NT2/D1 (cell line): Measurements from ENCODE around the gene PDLIM5.

Experiments used
- DNase-seq: peaks from one replicate; pipeline ENCODE4 v3.0.0-alpha.2; 2011; ENCODE audit warnings: low read depth, low spot score
- H3K27me3 ChIP-seq: 2 replicates; pipeline ENCODE4 v1.6.0; 2011; ENCODE audit warnings: mild to moderate bottlenecking; ENCODE audit not compliant: insufficient read length, insufficient read depth
- H3K36me3 ChIP-seq: 2 replicates; pipeline ENCODE4 v1.6.1; 2011; ENCODE audit warnings: mild to moderate bottlenecking, low read length, mixed read lengths; ENCODE audit not compliant: insufficient read depth, insufficient read length
- H3K4me1 ChIP-seq: 2 replicates; pipeline ENCODE4 v1.5.1; 2011; ENCODE audit not compliant: insufficient read depth, insufficient read length
- H3K4me3 ChIP-seq: 2 replicates; pipeline ENCODE4 v1.5.1; 2011; ENCODE audit warnings: low read depth; ENCODE audit not compliant: insufficient read length
- H3K9ac ChIP-seq: 2 replicates; pipeline ENCODE4 v1.6.0; 2011; ENCODE audit warnings: low read depth; ENCODE audit not compliant: insufficient read length
- H3K9me3 ChIP-seq: 2 replicates; pipeline ENCODE4 v1.5.1; 2011; ENCODE audit warnings: mild to moderate bottlenecking, low read length; ENCODE audit not compliant: insufficient read depth
- SUZ12 ChIP-seq: IDR thresholded peaks from 2 replicates; pipeline ENCODE4 v1.6.1; 2011; ENCODE audit not compliant: insufficient read length, insufficient read depth; ENCODE audit errors: extremely low read depth
- YY1 ChIP-seq: IDR thresholded peaks from 2 replicates; pipeline ENCODE4 v1.6.1; 2011; ENCODE audit not compliant: insufficient read length, insufficient read depth
- ZNF274 ChIP-seq: IDR thresholded peaks from 2 replicates; pipeline ENCODE4 v1.6.1; 2011; ENCODE audit warnings: mild to moderate bottlenecking, low read depth, low read length

The PDLIM5 gene

GRCh38 chr4:94483895-94484294, 32.2 kb downstream of the PDLIM5 start:
- Histone ChIP-seq H3K4me1 (no peaks in the 10 kb centered on the region), H3K4me3 (no peak overlapping the region), H3K9me3 (no peaks in the 10 kb centered on the region), H3K36me3 (no peaks in the 10 kb centered on the region), H3K9ac (no peak overlapping the region), H3K27me3 (no peaks in the 10 kb centered on the region)
- DNase-seq: no peak
- TF ChIP-seq ZNF274 (no peak), SUZ12 (no peak), YY1 (no peak)

GRCh38 chr4:94484818-94485217, 33.1 kb downstream of the PDLIM5 start:
- Histone ChIP-seq H3K36me3 (no peaks in the 10 kb centered on the region), H3K9ac (no peak overlapping the region), H3K9me3 (no peaks in the 10 kb centered on the region), H3K4me3 (no peak overlapping the region), H3K4me1 (no peaks in the 10 kb centered on the region), H3K27me3 (no peaks in the 10 kb centered on the region)
- DNase-seq: no peak
- TF ChIP-seq SUZ12: no peak
- no peak for TF ChIP-seq YY1
- TF ChIP-seq ZNF274: no peak

DNA sequence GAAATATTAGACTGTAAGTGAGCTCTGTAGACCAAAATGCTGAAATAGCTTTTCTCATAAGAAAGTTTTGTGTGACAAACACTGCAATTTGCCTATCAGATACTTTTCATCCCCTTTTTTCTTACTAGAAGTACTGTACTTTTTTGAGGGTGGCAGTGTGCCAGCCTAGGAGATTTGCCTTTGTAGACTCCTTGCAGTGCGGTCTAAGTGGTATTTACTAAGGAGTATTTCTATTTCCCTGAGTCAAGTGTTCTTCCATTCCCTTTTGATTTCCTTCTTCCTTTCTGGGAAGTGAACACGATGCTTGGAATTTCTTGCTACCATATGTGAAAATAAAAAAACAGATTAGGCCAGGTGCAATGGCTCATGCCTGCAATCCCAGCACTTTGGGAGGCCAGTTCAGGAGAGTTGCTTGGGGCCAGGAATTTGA, 34.6 kb downstream of the PDLIM5 start:
- Histone ChIP-seq H3K36me3 (no peaks in the 10 kb centered on the region), H3K4me1 (no peaks in the 10 kb centered on the region), H3K9ac (no peak overlapping the region), H3K9me3 (no peaks in the 10 kb centered on the region), H3K27me3 (no peaks in the 10 kb centered on the region), H3K4me3 (no peak overlapping the region)
- no peak for DNase-seq
- TF ChIP-seq YY1 (no peak), SUZ12 (no peak), ZNF274 (no peak)

DNA sequence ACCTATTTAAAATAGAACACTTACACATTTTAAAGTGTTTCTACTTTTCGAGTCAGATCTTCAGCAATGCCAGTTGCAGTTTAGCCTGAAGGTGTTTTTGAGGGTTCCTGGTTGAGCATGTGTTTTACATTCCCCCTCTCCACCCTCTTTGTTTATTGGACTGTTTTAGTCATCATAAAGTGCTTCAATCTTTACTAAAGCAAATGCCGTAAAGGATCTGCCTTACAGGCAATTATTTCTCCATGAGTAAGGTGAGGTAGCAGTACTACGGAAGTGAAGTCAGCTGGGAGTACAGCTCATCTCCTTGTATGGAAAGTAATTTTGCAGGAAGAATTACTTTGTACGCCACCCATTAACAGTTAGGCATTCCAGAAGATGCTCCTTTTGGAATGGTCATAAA, 36.9 kb downstream of the PDLIM5 start:
- H3K36me3 ChIP-seq: no peaks in the 10 kb centered on the region
- no peak overlapping the region for H3K9ac ChIP-seq
- DNase-seq: no peak
- H3K27me3 ChIP-seq: no peaks in the 10 kb centered on the region
- H3K4me1 ChIP-seq: no peaks in the 10 kb centered on the region
- TF ChIP-seq ZNF274 (no peak), SUZ12 (no peak), YY1 (no peak)
- H3K4me3 ChIP-seq: no peak overlapping the region
- no peaks in the 10 kb centered on the region for H3K9me3 ChIP-seq

DNA sequence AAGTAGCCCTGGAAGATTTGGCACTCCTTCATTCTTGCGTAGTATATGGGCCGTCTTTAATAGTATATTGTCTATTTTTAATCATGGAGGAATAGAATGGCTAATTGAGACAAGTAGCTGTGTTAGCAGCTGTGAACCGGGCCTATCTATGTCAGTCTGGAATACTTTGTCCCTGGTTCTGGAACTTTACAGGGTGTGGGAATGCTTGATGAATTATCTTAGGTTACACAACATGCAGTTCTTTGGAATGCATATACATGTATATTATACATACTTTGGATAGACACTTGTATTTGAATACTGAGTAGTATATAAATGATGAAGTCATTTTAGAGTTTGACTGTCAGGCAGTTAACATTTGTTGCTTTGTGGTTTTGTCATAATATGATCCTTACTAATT, 37.4 kb downstream of the PDLIM5 start:
- no peak overlapping the region for H3K9ac ChIP-seq
- H3K27me3 ChIP-seq: no peaks in the 10 kb centered on the region
- no peak for DNase-seq
- H3K4me1 ChIP-seq: no peaks in the 10 kb centered on the region
- TF ChIP-seq SUZ12: no peak
- TF ChIP-seq YY1: no peak
- TF ChIP-seq ZNF274: no peak
- H3K36me3 ChIP-seq: no peaks in the 10 kb centered on the region
- no peak overlapping the region for H3K4me3 ChIP-seq
- no peaks in the 10 kb centered on the region for H3K9me3 ChIP-seq

GRCh38 chr4:94490437-94490836, 38.7 kb downstream of the PDLIM5 start:
- H3K4me3 ChIP-seq: no peak overlapping the region

GRCh38 chr4:94491322-94491721, 39.6 kb downstream of the PDLIM5 start:
- Histone ChIP-seq H3K36me3 (no peaks in the 10 kb centered on the region), H3K9me3 (no peaks in the 10 kb centered on the region), H3K4me1 (no peaks in the 10 kb centered on the region), H3K27me3 (no peaks in the 10 kb centered on the region), H3K4me3 (no peak overlapping the region), H3K9ac (no peak overlapping the region)
- no peak for DNase-seq
- no peak for TF ChIP-seq SUZ12
- no peak for TF ChIP-seq ZNF274
- no peak for TF ChIP-seq YY1

More at GRCh38 chr4:94490437-94490836, 38.7 kb downstream of the PDLIM5 start:
- TF ChIP-seq YY1 (no peak), ZNF274 (no peak), SUZ12 (no peak)
- H3K9ac ChIP-seq: no peak overlapping the region
- H3K9me3 ChIP-seq: no peaks in the 10 kb centered on the region
- no peaks in the 10 kb centered on the region for H3K36me3 ChIP-seq
- DNase-seq: no peak
- H3K27me3 ChIP-seq: no peaks in the 10 kb centered on the region
- no peaks in the 10 kb centered on the region for H3K4me1 ChIP-seq
